Nephron (organoid): Measurements from ENCODE around the gene LST1.

Experiments
- H3K27ac Mint-ChIP-seq, 3 experiments: 2 replicates each; pipeline ENCODE4 v1.8.0; 2020; ENCODE audit warnings: mixed read lengths in 3 of 3, mild to moderate bottlenecking in 2 of 3, moderate library complexity in 1 of 3
- H3K27me3 Mint-ChIP-seq: 2 replicates; pipeline ENCODE4 v1.8.0; 2021; ENCODE audit warnings: low read depth, mild to moderate bottlenecking, moderate library complexity, mixed read lengths
- H3K36me3 Mint-ChIP-seq: 2 replicates; pipeline ENCODE4 v1.8.0; 2020; ENCODE audit warnings: low read depth, mixed read lengths
- H3K4me1 Mint-ChIP-seq: 2 replicates; pipeline ENCODE4 v1.8.0; 2020; ENCODE audit warnings: mixed read lengths
- H3K4me3 Mint-ChIP-seq, 3 experiments: 2 replicates each; pipeline ENCODE4 v1.8.0; 2020; ENCODE audit warnings: mild to moderate bottlenecking in 3 of 3, mixed read lengths in 3 of 3, moderate library complexity in 2 of 3
- H3K9me3 Mint-ChIP-seq: 2 replicates; pipeline ENCODE4 v1.8.0; 2020; ENCODE audit warnings: mixed read lengths
- CTCF ChIP-seq, 3 experiments: fragments of 200-600 bp; sonication (generic); IDR thresholded peaks; one replicate each; pipeline ENCODE4 v1.5.0; 2021; ENCODE audit warnings: antibody characterized with exemption in 3 of 3; ENCODE audit not compliant: unreplicated experiment in 3 of 3

The LST1 gene

GRCh38 chr6:31624070-31624469 is 38.0 kb downstream of the LST1 start:
- H3K27me3 Mint-ChIP-seq = no peaks in the 10 kb centered on the region
- peaks cover 14% of the 10 kb centered on the region for H3K4me1 Mint-ChIP-seq
- TF ChIP-seq CTCF (IDR thresholded peaks at IDR 0.05; ENCODE audit: unreplicated experiment in 3 of 3) = no peak

GRCh38 chr6:31626952-31627351 is 40.9 kb downstream of the LST1 start:
- Mint-ChIP-seq H3K9me3 (no peaks in the 10 kb centered on the region), H3K27ac (no peak overlapping the region), H3K4me3 (no peak overlapping the region), H3K36me3 (peaks cover 85% of the 10 kb centered on the region), H3K4me1 (peaks cover 10% of the 10 kb centered on the region), H3K27me3 (no peaks in the 10 kb centered on the region)
- no peak for TF ChIP-seq CTCF (IDR thresholded peaks at IDR 0.05; ENCODE audit: unreplicated experiment in 3 of 3)

More at GRCh38 chr6:31624070-31624469, 38.0 kb downstream of the LST1 start:
- no peak overlapping the region for H3K27ac Mint-ChIP-seq
- no peak overlapping the region for H3K4me3 Mint-ChIP-seq
- no peaks in the 10 kb centered on the region for H3K9me3 Mint-ChIP-seq
- H3K36me3 Mint-ChIP-seq = peaks cover 65% of the 10 kb centered on the region

GRCh38 chr6:31627690-31628287 is 41.7 kb downstream of the LST1 start:
- Mint-ChIP-seq H3K36me3 (peaks cover 84% of the 10 kb centered on the region), H3K9me3 (no peaks in the 10 kb centered on the region), H3K27ac (no peak overlapping the region), H3K27me3 (no peaks in the 10 kb centered on the region), H3K4me1 (peaks cover 1% of the 10 kb centered on the region), H3K4me3 (no peak overlapping the region)
- TF ChIP-seq CTCF (IDR thresholded peaks at IDR 0.05; ENCODE audit: unreplicated experiment in 3 of 3) = no peak

- peaks cover 81% of the 10 kb centered on the region for H3K36me3 Mint-ChIP-seq
- no peak overlapping the region for H3K4me3 Mint-ChIP-seq
- H3K9me3 Mint-ChIP-seq = no peaks in the 10 kb centered on the region
- H3K4me1 Mint-ChIP-seq = no peaks in the 10 kb centered on the region
- no peak for TF ChIP-seq CTCF (IDR thresholded peaks at IDR 0.05; ENCODE audit: unreplicated experiment in 3 of 3)
- H3K27me3 Mint-ChIP-seq = no peaks in the 10 kb centered on the region
- peak overlapping the region in 1 of 3 experiments; percentile 46 for H3K27ac Mint-ChIP-seq
These were observed 42.9 kb downstream of the LST1 start for GRCh38 chr6:31629014-31629413.

GRCh38 chr6:31630177-31630934 is 44.3 kb downstream of the LST1 start:
- Mint-ChIP-seq H3K4me1 (no peaks in the 10 kb centered on the region), H3K9me3 (no peaks in the 10 kb centered on the region), H3K4me3 (no peak overlapping the region), H3K27ac (peak overlapping the region in 1 of 3 experiments; percentile 20), H3K36me3 (peaks cover 84% of the 10 kb centered on the region), H3K27me3 (no peaks in the 10 kb centered on the region)
- TF ChIP-seq CTCF (IDR thresholded peaks at IDR 0.05; ENCODE audit: unreplicated experiment in 3 of 3) = no peak

GRCh38 chr6:31631209-31631608 is 45.1 kb downstream of the LST1 start:
- no peak overlapping the region for H3K4me3 Mint-ChIP-seq
- H3K36me3 Mint-ChIP-seq = peaks cover 83% of the 10 kb centered on the region
- H3K27me3 Mint-ChIP-seq = no peaks in the 10 kb centered on the region
- no peaks in the 10 kb centered on the region for H3K4me1 Mint-ChIP-seq
- H3K27ac Mint-ChIP-seq = no peak overlapping the region
- no peak for TF ChIP-seq CTCF (IDR thresholded peaks at IDR 0.05; ENCODE audit: unreplicated experiment in 3 of 3)
- H3K9me3 Mint-ChIP-seq = no peaks in the 10 kb centered on the region
